SIG-M5 treated with dmso at 0.1 percent for 504 hours (cell line): Measurements from ENCODE around the gene TMEM86A.

ENCODE experiments used
- DNase-seq: peaks from one replicate; lab custom pipeline; 2025; ENCODE audit not compliant: unreplicated experiment; lab: John Stamatoyannopoulos, UW

Gene TMEM86A

DNA sequence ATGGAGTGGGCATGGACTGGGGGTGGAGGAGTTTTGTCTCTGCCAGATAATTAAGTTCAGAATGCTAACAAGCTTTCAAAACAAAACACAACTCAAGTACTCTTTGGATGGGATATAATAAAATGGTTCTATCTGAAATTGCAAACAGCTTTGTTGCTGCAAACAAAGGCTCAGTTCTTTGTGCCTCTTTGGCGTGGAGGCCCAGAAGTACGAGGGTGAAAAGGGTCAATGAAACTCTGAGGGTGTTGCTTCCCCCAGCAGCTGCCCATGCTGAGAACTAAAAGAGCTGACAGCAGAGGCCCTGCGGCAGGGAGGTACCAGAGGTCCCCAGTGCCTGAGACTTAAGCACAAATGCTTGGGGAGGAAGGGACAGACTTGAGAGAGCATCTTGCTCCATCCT lies 53.9 kb downstream of the TMEM86A start:
- no peak for DNase-seq

- no peak for DNase-seq
Observed at GRCh38 chr11:18754308-18754707, 55.7 kb downstream of the TMEM86A start.
